GM18868 (cell line): ENCODE results near the gene LCN2.

Experiments used
- ATAC-seq: cut with Tn5 transposase; IDR thresholded peaks from one replicate; pipeline ENCODE4 v1.9.1; 2021; ENCODE audit warnings: mild to moderate bottlenecking, moderate library complexity; ENCODE audit not compliant: unreplicated experiment

LCN2 gene

GRCh38 chr9:128148509-128149000, 698 bp upstream of the LCN2 start:
- ATAC-seq, result no peak

- no peak for ATAC-seq
These were observed 819 bp downstream of the LCN2 start for GRCh38 chr9:128149951-128150593.

- no peak for ATAC-seq
These were observed 1.5 kb downstream of the LCN2 start for GRCh38 chr9:128150594-128151308.

GRCh38 chr9:128151309-128152132, 2.3 kb downstream of the LCN2 start:
- ATAC-seq, result no peak

GRCh38 chr9:128152133-128153059, 3.1 kb downstream of the LCN2 start:
- no peak for ATAC-seq

- no peak for ATAC-seq
These were observed 4.0 kb downstream of the LCN2 start for GRCh38 chr9:128153060-128153946.

- ATAC-seq, result no peak
These were observed 4.9 kb downstream of the LCN2 start for GRCh38 chr9:128153947-128154695.

GRCh38 chr9:128155736-128156500, 6.7 kb downstream of the LCN2 start:
- no peak for ATAC-seq

- ATAC-seq, result no peak
These were observed 10.2 kb downstream of the LCN2 start for GRCh38 chr9:128159522-128159783.

- peak; percentile 77 for ATAC-seq
These were observed 10.7 kb downstream of the LCN2 start, which contains the start of gene BBLN for GRCh38 chr9:128159784-128160602. Gene BBLN, plus strand, starts transcription at chr9:128160265. Its CDS starts 143 bp downstream, at chr9:128160408.

GRCh38 chr9:128160603-128160987, 11.3 kb downstream of the LCN2 start:
- ATAC-seq, result peak; percentile 11

GRCh38 chr9:128161215-128161902, 12.1 kb downstream of the LCN2 start:
- ATAC-seq, result no peak

- ATAC-seq, result no peak
These were observed 13.2 kb downstream of the LCN2 start for GRCh38 chr9:128162215-128163026.

- no peak for ATAC-seq
These were observed 13.8 kb downstream of the LCN2 start for GRCh38 chr9:128163027-128163515.

GRCh38 chr9:128163523-128164306, 14.5 kb downstream of the LCN2 start:
- ATAC-seq, result no peak
